Brain microvascular endothelial cell (primary cell): ENCODE results near the gene TMEM63A.
A peak's percentile ranks its signal among the peaks of the same experiment; 100 is the strongest.

Source experiments
- DNase-seq: peaks from one replicate; pipeline ENCODE4 v3.0.0-alpha.2; 2020
- H3K27ac ChIP-seq: fragments of 250-450 bp; sonication (Bioruptor Pico); 2 replicates; pipeline ENCODE4 v1.5.1; 2020; ENCODE audit warnings: mild to moderate bottlenecking, moderate library complexity
- H3K27me3 ChIP-seq: fragments of 250-450 bp; sonication (Bioruptor Pico); replicated peaks from 2 replicates; pipeline ENCODE4 v1.5.1; 2020; ENCODE audit warnings: mild to moderate bottlenecking
- H3K36me3 ChIP-seq: fragments of 250-450 bp; sonication (Bioruptor Pico); replicated peaks from 2 replicates; pipeline ENCODE4 v1.5.1; 2020; ENCODE audit warnings: mild to moderate bottlenecking
- H3K4me3 ChIP-seq: 2 replicates; pipeline ENCODE4 v1.5.1; 2011; ENCODE audit warnings: low read depth, mild to moderate bottlenecking, control low read depth, low read length, moderate library complexity
- in situ Hi-C: cut with HindIII; loops from 2 replicates; pipeline ENCODE4 v1.10.0; 2017; ENCODE audit warnings: low sequenced_read_pairs, low pct_ligation_motif_present
- TF ChIP-seq, protein P1 (sequence below): IDR thresholded peaks from 2 replicates; pipeline ENCODE4 v1.5.1; 2011; ENCODE audit warnings: low read depth, mild to moderate bottlenecking, moderate library complexity, low read length, control low read depth, inconsistent platforms; ENCODE audit errors: missing control alignments

Gene TMEM63A

DNA sequence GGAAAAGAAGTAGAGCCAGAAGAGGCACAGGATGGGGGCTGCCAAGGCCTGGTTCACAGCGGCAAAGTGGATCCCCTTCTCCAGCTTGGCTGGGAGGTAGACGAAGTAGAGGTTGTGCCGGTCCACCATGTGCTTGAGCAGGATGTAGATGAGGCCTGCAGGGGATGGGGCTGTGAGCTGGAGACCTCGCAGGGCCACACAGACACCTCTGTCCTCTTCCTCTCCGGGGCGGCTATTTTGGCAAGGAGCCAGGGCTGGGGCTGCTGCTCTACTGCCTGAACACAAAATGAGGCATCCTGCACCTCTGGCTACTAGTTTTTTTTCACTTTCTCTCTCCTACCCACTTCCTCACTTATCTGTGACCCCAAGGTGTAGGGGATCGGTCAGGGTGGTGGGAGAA is 32.3 kb downstream of the TMEM63A start:
- no peaks in the 10 kb centered on the region for H3K36me3 ChIP-seq
- H3K27me3 ChIP-seq: no peaks in the 10 kb centered on the region
- H3K4me3 ChIP-seq: no peak overlapping the region
- DNase-seq: no peak
- H3K27ac ChIP-seq: no peak overlapping the region
- in situ Hi-C loops: no loop called here
- TF ChIP-seq, protein P1, sequence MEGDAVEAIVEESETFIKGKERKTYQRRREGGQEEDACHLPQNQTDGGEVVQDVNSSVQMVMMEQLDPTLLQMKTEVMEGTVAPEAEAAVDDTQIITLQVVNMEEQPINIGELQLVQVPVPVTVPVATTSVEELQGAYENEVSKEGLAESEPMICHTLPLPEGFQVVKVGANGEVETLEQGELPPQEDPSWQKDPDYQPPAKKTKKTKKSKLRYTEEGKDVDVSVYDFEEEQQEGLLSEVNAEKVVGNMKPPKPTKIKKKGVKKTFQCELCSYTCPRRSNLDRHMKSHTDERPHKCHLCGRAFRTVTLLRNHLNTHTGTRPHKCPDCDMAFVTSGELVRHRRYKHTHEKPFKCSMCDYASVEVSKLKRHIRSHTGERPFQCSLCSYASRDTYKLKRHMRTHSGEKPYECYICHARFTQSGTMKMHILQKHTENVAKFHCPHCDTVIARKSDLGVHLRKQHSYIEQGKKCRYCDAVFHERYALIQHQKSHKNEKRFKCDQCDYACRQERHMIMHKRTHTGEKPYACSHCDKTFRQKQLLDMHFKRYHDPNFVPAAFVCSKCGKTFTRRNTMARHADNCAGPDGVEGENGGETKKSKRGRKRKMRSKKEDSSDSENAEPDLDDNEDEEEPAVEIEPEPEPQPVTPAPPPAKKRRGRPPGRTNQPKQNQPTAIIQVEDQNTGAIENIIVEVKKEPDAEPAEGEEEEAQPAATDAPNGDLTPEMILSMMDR: no peak

DNA sequence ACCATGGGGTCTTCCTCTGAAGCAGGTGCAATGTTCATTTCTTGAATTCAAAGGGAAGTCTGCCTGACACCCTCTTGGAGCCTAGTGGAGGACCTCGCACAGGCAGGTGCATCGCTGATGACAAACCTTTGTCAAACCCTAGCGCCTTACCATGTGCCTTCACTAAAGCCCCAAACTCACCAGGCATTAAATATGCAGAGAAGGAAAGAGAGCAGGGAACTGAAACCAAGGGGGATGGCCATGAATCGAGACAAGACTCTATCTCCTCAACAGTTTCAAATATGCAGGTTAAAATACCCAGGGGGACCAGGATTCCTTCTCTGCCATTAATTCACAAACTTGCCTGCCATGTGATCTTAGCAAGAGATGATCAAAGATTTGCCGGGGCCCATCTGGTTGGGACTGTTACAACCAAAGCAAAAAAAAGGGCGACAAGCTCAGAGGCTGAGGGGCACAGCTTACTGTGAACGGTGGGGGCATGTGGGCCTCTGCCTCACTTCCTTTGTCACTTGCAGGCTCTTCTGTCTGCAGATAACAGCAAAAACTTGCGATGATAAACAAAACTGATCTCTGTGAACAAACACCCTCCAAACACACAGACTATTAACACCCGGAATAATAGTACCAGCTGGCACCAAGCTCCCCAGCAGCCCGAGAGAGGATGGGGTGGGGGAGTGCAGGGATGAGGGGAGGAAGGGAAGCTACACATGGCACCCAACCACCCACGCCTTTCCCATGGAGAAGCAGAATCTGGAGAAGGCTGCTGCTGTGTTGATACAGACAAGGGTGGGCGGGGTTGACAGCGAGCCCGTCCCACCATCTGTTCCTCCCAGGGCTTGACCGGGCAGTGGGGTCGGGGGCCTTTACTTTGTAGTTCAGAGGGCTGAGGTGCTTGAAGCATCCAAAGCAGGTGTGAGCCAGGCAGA is 33.9 kb downstream of the TMEM63A start:
- in situ Hi-C loops: no loop called here
- H3K36me3 ChIP-seq: no peaks in the 10 kb centered on the region
- H3K27me3 ChIP-seq: no peaks in the 10 kb centered on the region
- peak overlapping the region; percentile 10 for H3K27ac ChIP-seq
- DNase-seq: peak; percentile 76
- TF ChIP-seq, protein P1: no peak
- H3K4me3 ChIP-seq: no peak overlapping the region

DNA sequence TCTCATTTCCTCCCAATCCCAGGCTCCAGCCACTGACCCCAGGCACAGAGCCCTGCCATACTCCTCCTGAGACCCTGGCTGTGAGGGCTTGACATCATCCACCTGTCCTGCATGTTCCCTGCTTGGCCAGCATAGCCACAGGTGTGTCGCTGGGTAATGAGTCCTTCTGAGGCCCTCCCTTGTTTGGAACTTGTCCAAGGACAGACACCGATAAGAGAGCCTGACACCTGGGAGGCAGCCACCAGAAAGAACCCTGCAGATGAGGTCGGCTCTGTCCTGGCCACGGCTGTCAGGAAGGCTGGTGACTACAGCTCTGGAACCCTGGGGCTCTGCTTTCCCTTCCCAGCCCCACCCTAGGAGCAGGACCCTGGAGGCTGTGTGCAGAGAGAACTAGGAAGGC is 34.6 kb downstream of the TMEM63A start:
- TF ChIP-seq, protein P1: no peak
- Histone ChIP-seq H3K36me3 (no peaks in the 10 kb centered on the region), H3K27me3 (no peaks in the 10 kb centered on the region), H3K4me3 (no peak overlapping the region), H3K27ac (no peak overlapping the region)
- in situ Hi-C loops: no loop called here
- no peak for DNase-seq

DNA sequence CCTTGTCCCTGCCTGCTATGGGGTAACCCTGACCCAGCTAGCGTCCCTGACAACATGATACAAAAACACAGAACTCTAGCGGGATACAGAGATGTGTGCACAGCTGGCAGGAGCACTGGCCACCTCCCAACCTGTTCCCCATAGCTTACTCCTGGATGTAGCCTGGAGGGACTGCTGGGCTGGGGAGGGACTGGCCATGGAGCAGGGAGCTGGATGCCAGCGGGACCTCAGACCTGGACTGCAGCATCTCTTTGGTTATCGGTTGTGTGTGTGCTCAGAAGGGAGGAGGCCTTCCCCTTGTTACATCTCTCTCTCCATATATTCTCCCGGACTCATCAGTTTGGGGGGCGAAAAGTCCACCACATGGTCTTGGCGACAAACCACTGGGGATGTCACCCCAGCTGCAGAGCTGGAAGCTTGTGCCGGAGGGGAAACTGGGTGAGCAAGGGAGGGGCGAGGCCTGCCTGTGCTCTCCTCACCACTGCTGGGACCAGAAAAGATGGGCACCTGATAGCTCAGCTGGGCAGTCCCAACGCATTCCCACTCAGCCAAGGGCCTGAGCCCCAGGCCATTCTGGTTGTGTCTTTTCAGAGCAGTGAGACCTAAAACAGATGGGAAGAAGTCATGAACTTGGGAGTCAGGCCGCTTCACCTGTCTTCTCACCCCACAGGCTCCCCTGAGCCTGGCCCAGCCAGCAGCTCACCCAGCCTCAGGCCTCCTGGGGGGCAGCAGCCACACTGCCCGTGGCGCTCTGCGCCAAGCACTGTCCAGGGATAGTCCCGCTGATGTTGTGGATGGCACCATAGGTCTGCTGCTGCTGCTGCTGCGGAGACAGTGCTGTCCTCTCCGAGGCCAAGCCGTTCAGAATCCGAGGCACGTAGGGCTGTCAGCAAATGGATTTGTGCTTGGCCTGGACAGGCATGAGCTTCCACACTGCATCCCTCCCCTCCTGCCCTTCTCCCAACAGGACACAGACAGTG is 35.6 kb downstream of the TMEM63A start:
- H3K36me3 ChIP-seq: no peaks in the 10 kb centered on the region
- in situ Hi-C loops: no loop called here

DNA sequence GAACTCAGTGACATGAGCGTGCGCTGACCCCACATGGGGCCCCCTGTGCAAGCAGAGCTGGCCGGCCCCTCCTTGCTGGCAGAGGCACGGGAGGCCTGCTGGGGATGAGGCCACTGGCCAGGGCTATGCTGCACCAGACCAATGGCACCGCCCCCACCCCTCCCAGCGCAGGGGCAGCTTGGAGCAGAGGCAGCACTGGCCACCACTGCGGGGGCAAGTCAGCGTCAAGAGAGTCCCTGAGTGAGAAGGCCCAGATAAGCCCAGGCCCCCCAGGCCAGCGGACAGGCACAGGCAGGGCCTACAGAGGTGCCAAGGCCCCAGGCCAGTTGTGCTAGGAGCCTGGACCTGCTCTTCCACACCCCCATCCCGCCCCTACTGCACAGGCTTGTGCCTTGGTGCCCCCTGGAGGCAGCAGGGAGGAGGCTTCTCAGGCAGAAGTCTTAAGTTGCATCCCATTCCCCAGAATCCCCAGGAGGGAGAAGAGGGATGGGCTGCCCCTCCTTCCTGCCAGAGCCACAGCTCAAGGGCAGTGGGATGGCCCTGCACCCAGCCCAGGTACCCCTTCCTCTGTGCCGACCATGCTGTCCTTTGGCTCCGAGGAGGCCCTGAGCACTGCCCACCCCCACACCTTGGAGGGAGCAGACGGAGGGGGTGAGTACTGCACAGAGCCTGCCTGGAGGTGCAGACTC is 36.5 kb downstream of the TMEM63A start:
- Histone ChIP-seq H3K4me3 (no peak overlapping the region), H3K27me3 (no peaks in the 10 kb centered on the region), H3K36me3 (no peaks in the 10 kb centered on the region), H3K27ac (no peak overlapping the region)
- TF ChIP-seq, protein P1: peak; percentile 91
- DNase-seq: peak; percentile 68
- in situ Hi-C loops: no loop called here

More for the DNA sequence above, 35.6 kb downstream of the TMEM63A start:
- H3K27me3 ChIP-seq: no peaks in the 10 kb centered on the region
- H3K4me3 ChIP-seq: no peak overlapping the region
- TF ChIP-seq, protein P1: no peak
- DNase-seq: no peak
- no peak overlapping the region for H3K27ac ChIP-seq
